ENCODE results near the gene ADCY9.

GRCh38 chr16:4011225-4011939 lies 104.9 kb downstream of the ADCY9 start:
- TF ChIP-seq POLR2A (IDR thresholded peaks at IDR 0.05) = no peak
- TF ChIP-seq, protein P1, sequence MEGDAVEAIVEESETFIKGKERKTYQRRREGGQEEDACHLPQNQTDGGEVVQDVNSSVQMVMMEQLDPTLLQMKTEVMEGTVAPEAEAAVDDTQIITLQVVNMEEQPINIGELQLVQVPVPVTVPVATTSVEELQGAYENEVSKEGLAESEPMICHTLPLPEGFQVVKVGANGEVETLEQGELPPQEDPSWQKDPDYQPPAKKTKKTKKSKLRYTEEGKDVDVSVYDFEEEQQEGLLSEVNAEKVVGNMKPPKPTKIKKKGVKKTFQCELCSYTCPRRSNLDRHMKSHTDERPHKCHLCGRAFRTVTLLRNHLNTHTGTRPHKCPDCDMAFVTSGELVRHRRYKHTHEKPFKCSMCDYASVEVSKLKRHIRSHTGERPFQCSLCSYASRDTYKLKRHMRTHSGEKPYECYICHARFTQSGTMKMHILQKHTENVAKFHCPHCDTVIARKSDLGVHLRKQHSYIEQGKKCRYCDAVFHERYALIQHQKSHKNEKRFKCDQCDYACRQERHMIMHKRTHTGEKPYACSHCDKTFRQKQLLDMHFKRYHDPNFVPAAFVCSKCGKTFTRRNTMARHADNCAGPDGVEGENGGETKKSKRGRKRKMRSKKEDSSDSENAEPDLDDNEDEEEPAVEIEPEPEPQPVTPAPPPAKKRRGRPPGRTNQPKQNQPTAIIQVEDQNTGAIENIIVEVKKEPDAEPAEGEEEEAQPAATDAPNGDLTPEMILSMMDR (IDR thresholded peaks at IDR 0.05) = no peak

Measured in esophagus squamous epithelium (tissue), 4 donors.